HEK293 (cell line): ENCODE results near the gene ZDHHC9.

Source experiments
- CTCF ChIA-PET: fragments of 350-600 bp; formaldehyde crosslinking; extraction: SDS; loops from one replicate; lab custom pipeline; 2021; ENCODE audit warnings: antibody characterized with exemption; lab: Yijun Ruan, JAX
- POLR2A ChIA-PET: fragments of 300-600 bp; formaldehyde crosslinking; extraction: SDS; loops from one replicate; lab custom pipeline; 2020; ENCODE audit warnings: antibody characterized with exemption, inconsistent platforms; lab: Yijun Ruan, JAX
- H3K27ac ChIP-seq: fragments of 200-500 bp; sonication (Bioruptor generic); 2 replicates; pipeline ENCODE4 v1.5.1; 2014; ENCODE audit warnings: low read depth, low read length, control low read depth, inconsistent platforms; ENCODE audit errors: extremely low read depth
- H3K36me3 ChIP-seq, 2 experiments: fragments of 200-500 bp in 1 of 2; sonication (Bioruptor generic) in 1 of 2; 1 replicate in 1 of 2; 2 replicates in 1 of 2; pipeline ENCODE4 v1.5.1; 2014 to 2017; ENCODE audit warnings: inconsistent platforms in 2 of 2, low read length in 2 of 2; ENCODE audit not compliant: control insufficient read depth in 2 of 2, insufficient read depth in 1 of 2
- H3K4me1 ChIP-seq: fragments of 200-500 bp; sonication (Bioruptor generic); 2 replicates; pipeline ENCODE4 v1.5.1; 2014; ENCODE audit warnings: mild to moderate bottlenecking, low read length, inconsistent platforms; ENCODE audit not compliant: control insufficient read depth, insufficient read depth
- H3K4me3 ChIP-seq: 2 replicates; pipeline ENCODE4 v1.5.1; 2011; ENCODE audit warnings: low read depth, mild to moderate bottlenecking, control low read depth, low read length, moderate library complexity
- H3K9me3 ChIP-seq: fragments of 200-500 bp; sonication (Bioruptor generic); 2 replicates; pipeline ENCODE4 v1.5.1; 2014; ENCODE audit warnings: low read depth, low read length, inconsistent platforms; ENCODE audit not compliant: control insufficient read depth, insufficient read depth
- HOXC10 ChIP-seq: sonication (generic); formaldehyde crosslinking; IDR thresholded peaks from 2 replicates; pipeline ENCODE4 v1.8.1; 2023; ENCODE audit warnings: mild to moderate bottlenecking, missing genetic modification reagents
- KLF8 ChIP-seq: fragments of 450-650 bp; formaldehyde crosslinking; IDR thresholded peaks from 2 replicates; pipeline ENCODE4 v1.5.1; 2016; ENCODE audit warnings: missing biosample characterization, missing genetic modification characterization
- MEIS1 ChIP-seq: sonication (generic); formaldehyde crosslinking; IDR thresholded peaks from 2 replicates; pipeline ENCODE4 v1.8.1; 2022; ENCODE audit warnings: missing genetic modification reagents, mild to moderate bottlenecking, borderline replicate concordance
- ZFP41 ChIP-seq: fragments of 450-650 bp; formaldehyde crosslinking; IDR thresholded peaks from 2 replicates; pipeline ENCODE4 v1.5.1; 2016; ENCODE audit warnings: missing biosample characterization, missing genetic modification characterization, borderline replicate concordance
- ZNF211 ChIP-seq: fragments of 450-650 bp; formaldehyde crosslinking; IDR thresholded peaks from 2 replicates; pipeline ENCODE4 v1.5.1; 2016; ENCODE audit warnings: low read depth, missing biosample characterization, missing genetic modification characterization
- ZNF221 ChIP-seq: fragments of 450-650 bp; formaldehyde crosslinking; IDR thresholded peaks from 2 replicates; pipeline ENCODE4 v1.5.1; 2017; ENCODE audit warnings: missing biosample characterization, missing genetic modification characterization, borderline replicate concordance
- ZNF324 ChIP-seq: fragments of 450-650 bp; formaldehyde crosslinking; IDR thresholded peaks from 2 replicates; pipeline ENCODE4 v1.5.1; 2016; ENCODE audit warnings: missing biosample characterization, missing genetic modification characterization
- ZNF561 ChIP-seq: fragments of 450-650 bp; IDR thresholded peaks from 2 replicates; pipeline ENCODE4 v1.5.1; 2018; ENCODE audit warnings: missing biosample characterization, missing genetic modification characterization, borderline replicate concordance
- ZNF670 ChIP-seq: fragments of 450-650 bp; formaldehyde crosslinking; IDR thresholded peaks from 2 replicates; pipeline ENCODE4 v1.5.1; 2016; ENCODE audit warnings: missing biosample characterization, missing genetic modification characterization, low read depth
- ZXDB ChIP-seq: fragments of 450-650 bp; formaldehyde crosslinking; IDR thresholded peaks from 2 replicates; pipeline ENCODE4 v1.5.1; 2016; ENCODE audit warnings: missing biosample characterization, missing genetic modification characterization
- TF ChIP-seq, protein P1 (sequence below): fragments of 450-650 bp; formaldehyde crosslinking; IDR thresholded peaks from 2 replicates; pipeline ENCODE4 v1.5.1; 2016; ENCODE audit warnings: missing biosample characterization, missing genetic modification characterization
- TF ChIP-seq, protein P2 (sequence below): fragments of 450-650 bp; formaldehyde crosslinking; IDR thresholded peaks from 2 replicates; pipeline ENCODE4 v1.5.1; 2016; ENCODE audit warnings: missing biosample characterization, missing genetic modification characterization
- TF ChIP-seq, protein P3 (sequence below): fragments of 450-650 bp; formaldehyde crosslinking; optimal IDR thresholded peaks from 2 replicates; pipeline ENCODE3; 2016; ENCODE audit warnings: missing biosample characterization, mild to moderate bottlenecking, missing genetic modification characterization
- TF ChIP-seq, protein P4 (sequence below): fragments of 450-650 bp; formaldehyde crosslinking; IDR thresholded peaks from 2 replicates; pipeline ENCODE4 v1.5.1; 2016; ENCODE audit warnings: missing biosample characterization, missing genetic modification characterization
- TF ChIP-seq, protein P5 (sequence below): fragments of 450-650 bp; formaldehyde crosslinking; IDR thresholded peaks from 2 replicates; pipeline ENCODE4 v1.5.1; 2016; ENCODE audit warnings: missing biosample characterization, missing genetic modification characterization

Gene ZDHHC9

DNA sequence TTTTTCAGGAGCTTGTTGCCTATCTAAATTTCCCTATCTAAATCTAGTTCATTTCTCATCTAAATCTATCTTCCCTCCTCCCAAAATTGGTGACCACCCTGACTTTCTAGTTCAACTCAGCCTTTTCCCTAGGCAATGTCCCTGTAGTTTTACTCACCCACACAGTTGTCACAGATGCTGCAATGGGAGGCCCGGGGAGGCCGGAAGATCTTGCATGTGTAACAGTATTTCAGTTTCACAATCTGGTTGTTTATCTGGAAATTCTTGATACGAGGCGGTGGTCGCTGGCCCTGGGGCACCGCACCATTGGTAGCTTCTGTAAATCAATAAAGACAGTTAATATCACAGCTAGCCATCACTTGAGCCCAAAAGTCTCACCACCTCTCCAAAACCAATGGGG is 20.2 kb downstream of the ZDHHC9 start:
- H3K9me3 ChIP-seq, result no peaks in the 10 kb centered on the region
- POLR2A ChIA-PET, result no interaction called here
- no peak overlapping the region for H3K27ac ChIP-seq
- peaks cover 9 to 13% of the 10 kb centered on the region in 2 experiments for H3K36me3 ChIP-seq
- H3K4me1 ChIP-seq, result no peaks in the 10 kb centered on the region
- H3K4me3 ChIP-seq, result no peak overlapping the region
- TF ChIP-seq ZXDB (tag by site-specific recombination) (no peak), ZNF670 (tag by site-specific recombination) (no peak), ZNF561 (tag by site-specific recombination) (no peak)
- TF ChIP-seq, protein P1, sequence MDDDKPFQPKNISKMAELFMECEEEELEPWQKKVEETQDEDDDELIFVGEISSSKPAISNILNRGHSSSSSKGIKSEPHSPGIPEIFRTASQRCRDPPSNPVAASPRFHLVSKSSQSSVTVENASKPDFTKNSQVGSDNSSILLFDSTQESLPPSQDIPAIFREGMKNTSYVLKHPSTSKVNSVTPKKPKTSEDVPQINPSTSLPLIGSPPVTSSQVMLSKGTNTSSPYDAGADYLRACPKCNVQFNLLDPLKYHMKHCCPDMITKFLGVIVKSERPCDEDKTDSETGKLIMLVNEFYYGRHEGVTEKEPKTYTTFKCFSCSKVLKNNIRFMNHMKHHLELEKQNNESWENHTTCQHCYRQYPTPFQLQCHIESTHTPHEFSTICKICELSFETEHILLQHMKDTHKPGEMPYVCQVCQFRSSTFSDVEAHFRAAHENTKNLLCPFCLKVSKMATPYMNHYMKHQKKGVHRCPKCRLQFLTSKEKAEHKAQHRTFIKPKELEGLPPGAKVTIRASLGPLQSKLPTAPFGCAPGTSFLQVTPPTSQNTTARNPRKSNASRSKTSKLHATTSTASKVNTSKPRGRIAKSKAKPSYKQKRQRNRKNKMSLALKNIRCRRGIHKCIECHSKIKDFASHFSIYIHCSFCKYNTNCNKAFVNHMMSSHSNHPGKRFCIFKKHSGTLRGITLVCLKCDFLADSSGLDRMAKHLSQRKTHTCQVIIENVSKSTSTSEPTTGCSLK (tag by site-specific recombination), result no peak
- TF ChIP-seq, protein P2, sequence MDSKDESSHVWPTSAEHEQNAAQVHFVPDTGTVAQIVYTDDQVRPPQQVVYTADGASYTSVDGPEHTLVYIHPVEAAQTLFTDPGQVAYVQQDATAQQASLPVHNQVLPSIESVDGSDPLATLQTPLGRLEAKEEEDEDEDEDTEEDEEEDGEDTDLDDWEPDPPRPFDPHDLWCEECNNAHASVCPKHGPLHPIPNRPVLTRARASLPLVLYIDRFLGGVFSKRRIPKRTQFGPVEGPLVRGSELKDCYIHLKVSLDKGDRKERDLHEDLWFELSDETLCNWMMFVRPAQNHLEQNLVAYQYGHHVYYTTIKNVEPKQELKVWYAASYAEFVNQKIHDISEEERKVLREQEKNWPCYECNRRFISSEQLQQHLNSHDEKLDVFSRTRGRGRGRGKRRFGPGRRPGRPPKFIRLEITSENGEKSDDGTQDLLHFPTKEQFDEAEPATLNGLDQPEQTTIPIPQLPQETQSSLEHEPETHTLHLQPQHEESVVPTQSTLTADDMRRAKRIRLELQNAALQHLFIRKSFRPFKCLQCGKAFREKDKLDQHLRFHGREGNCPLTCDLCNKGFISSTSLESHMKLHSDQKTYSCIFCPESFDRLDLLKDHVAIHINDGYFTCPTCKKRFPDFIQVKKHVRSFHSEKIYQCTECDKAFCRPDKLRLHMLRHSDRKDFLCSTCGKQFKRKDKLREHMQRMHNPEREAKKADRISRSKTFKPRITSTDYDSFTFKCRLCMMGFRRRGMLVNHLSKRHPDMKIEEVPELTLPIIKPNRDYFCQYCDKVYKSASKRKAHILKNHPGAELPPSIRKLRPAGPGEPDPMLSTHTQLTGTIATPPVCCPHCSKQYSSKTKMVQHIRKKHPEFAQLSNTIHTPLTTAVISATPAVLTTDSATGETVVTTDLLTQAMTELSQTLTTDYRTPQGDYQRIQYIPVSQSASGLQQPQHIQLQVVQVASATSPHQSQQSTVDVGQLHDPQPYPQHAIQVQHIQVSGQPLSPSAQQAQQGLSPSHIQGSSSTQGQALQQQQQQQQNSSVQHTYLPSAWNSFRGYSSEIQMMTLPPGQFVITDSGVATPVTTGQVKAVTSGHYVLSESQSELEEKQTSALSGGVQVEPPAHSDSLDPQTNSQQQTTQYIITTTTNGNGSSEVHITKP (tag by site-specific recombination), result 0 out of 2 replicates have a peak, but pooled peaks have one; percentile 46
- TF ChIP-seq, all 188 proteins: peak for 1
- CTCF ChIA-PET, result interaction anchor here (0.6 to 3.0 kb wide), 21 partner anchors 9 to 811 kb away, joined by 3 to 15 read pairs (median 4); no protein-coding TSS in a partner anchor

DNA sequence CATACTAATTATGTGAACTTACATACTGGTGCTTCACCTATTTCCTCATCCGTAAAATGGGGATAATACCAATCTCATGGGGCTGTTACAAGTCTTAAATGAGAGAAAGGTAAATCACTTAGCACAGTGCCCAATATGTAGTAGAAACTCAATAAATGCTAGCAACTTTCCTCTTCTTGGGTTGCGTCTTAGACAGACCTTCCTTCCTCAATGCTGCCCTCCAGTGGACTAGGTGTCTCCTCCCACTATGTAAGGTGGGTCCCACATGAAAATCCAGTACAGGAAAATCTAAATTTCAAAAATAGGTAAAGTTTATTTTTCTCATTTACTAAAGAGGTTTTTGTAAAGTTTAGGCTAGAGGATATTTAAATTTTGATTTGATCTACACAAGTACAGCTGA is 20.6 kb downstream of the ZDHHC9 start:
- Histone ChIP-seq H3K27ac (no peak overlapping the region), H3K4me1 (no peaks in the 10 kb centered on the region), H3K36me3 (peaks cover 9 to 14% of the 10 kb centered on the region in 2 experiments), H3K9me3 (no peaks in the 10 kb centered on the region), H3K4me3 (no peak overlapping the region)
- ChIA-PET POLR2A (no interaction called here), CTCF (interaction anchor here (0.6 to 3.0 kb wide), 24 partner anchors 9 to 811 kb away, joined by 3 to 15 read pairs (median 4); no protein-coding TSS in a partner anchor)
- TF ChIP-seq MEIS1 (CRISPR knock-in tag) (no peak), ZNF221 (no peak), KLF8 (tag by site-specific recombination) (no peak), ZFP41 (tag by site-specific recombination) (no peak), ZNF324 (tag by site-specific recombination) (no peak), HOXC10 (no peak), ZNF211 (tag by site-specific recombination) (no peak)
- TF ChIP-seq, protein P3, sequence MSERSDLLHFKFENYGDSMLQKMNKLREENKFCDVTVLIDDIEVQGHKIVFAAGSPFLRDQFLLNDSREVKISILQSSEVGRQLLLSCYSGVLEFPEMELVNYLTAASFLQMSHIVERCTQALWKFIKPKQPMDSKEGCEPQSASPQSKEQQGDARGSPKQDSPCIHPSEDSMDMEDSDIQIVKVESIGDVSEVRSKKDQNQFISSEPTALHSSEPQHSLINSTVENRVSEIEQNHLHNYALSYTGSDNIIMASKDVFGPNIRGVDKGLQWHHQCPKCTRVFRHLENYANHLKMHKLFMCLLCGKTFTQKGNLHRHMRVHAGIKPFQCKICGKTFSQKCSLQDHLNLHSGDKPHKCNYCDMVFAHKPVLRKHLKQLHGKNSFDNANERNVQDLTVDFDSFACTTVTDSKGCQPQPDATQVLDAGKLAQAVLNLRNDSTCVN, result no peak
- TF ChIP-seq, protein P2 (tag by site-specific recombination), result no peak
- TF ChIP-seq, protein P1 (tag by site-specific recombination), result no peak
- TF ChIP-seq, protein P4, sequence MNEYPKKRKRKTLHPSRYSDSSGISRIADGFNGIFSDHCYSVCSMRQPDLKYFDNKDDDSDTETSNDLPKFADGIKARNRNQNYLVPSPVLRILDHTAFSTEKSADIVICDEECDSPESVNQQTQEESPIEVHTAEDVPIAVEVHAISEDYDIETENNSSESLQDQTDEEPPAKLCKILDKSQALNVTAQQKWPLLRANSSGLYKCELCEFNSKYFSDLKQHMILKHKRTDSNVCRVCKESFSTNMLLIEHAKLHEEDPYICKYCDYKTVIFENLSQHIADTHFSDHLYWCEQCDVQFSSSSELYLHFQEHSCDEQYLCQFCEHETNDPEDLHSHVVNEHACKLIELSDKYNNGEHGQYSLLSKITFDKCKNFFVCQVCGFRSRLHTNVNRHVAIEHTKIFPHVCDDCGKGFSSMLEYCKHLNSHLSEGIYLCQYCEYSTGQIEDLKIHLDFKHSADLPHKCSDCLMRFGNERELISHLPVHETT (tag by site-specific recombination), result no peak
- TF ChIP-seq, protein P5, sequence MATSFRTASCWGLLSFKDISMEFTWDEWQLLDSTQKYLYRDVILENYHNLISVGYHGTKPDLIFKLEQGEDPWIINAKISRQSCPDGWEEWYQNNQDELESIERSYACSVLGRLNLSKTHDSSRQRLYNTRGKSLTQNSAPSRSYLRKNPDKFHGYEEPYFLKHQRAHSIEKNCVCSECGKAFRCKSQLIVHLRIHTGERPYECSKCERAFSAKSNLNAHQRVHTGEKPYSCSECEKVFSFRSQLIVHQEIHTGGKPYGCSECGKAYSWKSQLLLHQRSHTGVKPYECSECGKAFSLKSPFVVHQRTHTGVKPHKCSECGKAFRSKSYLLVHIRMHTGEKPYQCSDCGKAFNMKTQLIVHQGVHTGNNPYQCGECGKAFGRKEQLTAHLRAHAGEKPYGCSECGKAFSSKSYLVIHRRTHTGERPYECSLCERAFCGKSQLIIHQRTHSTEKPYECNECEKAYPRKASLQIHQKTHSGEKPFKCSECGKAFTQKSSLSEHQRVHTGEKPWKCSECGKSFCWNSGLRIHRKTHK (tag by site-specific recombination), result no peak
